ENCODE measurements around the gene CHN2.

DNA sequence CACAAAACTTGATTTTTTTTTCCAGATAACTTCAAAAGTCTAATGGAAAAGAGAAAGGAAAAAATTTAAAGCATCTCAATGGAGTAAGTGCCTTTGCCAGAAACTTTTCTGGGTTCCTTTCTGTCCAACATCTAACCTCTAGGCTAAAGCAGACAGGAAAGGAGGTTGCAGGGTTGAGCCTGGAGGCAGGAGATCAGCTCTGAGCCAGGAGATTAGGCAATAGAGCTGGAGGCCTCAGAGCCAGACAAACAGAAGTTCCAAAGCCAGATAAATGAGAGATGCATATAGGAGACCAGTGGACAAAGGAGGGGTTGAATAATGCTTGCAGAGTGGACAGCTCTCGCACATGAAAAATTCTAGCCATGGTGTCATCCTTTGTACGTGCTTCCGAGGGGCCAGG is 42.9 kb downstream of the CHN2 start:
- TF ChIP-seq POLR2A (IDR thresholded peaks at IDR 0.05; ENCODE audit: low read depth, low read length) (no peak), TAF1 (IDR thresholded peaks at IDR 0.05; ENCODE audit: borderline replicate concordance, low read depth, low read length) (no peak), POLR2AphosphoS5 (IDR thresholded peaks at IDR 0.05; ENCODE audit: low read depth, low read length) (no peak)

All from GM12892 (cell line).